SK-N-MC (cell line): Measurements from ENCODE around the gene AMOT.

Source experiments
- EZH2 ChIP-seq: fragments of 200-600 bp; sonication (generic); IDR thresholded peaks from one replicate; pipeline ENCODE4 v1.6.1; 2017; ENCODE audit warnings: antibody characterized with exemption
- POLR2AphosphoS5 ChIP-seq: IDR thresholded peaks from 2 replicates; pipeline ENCODE4 v1.6.1; 2012; ENCODE audit warnings: mild to moderate bottlenecking, low read depth, low read length, borderline replicate concordance

GRCh38 chrX:112784692-112785091 is 55.9 kb downstream of the AMOT start:
- no peak for TF ChIP-seq EZH2
- TF ChIP-seq POLR2AphosphoS5: no peak
